ENCODE data around the gene ANKRD9.

- TF ChIP-seq CTCF (IDR thresholded peaks at IDR 0.05) (no peak), POLR2A (IDR thresholded peaks at IDR 0.05) (no peak)
Measured at GRCh38 chr14:102511538-102511937, 2.0 kb upstream of the ANKRD9 start.
